ENCODE results near the gene CDC25B.

CDC25B gene

GRCh38 chr20:3764659-3765058, 31.5 kb upstream of the CDC25B start:
- DNase-seq (ENCODE audit: low spot score), result no peak

GRCh38 chr20:3765171-3765882, 30.8 kb upstream of the CDC25B start:
- DNase-seq (ENCODE audit: low spot score), result no peak

- DNase-seq (ENCODE audit: low spot score), result no peak
These were observed 29.5 kb upstream of the CDC25B start for GRCh38 chr20:3766422-3767109.

GRCh38 chr20:3767110-3767426, 29.0 kb upstream of the CDC25B start:
- DNase-seq (ENCODE audit: low spot score), result no peak

GRCh38 chr20:3767427-3768341, 28.4 kb upstream of the CDC25B start, which contains the start of gene ADISSP:
TSS of gene ADISSP (minus strand) at chr20:3767753. CDS start at chr20:3760100, 7,653 bp downstream.
- DNase-seq (ENCODE audit: low spot score), result peak; percentile 97

GRCh38 chr20:3768342-3769130, 27.6 kb upstream of the CDC25B start:
- peak; percentile 46 for DNase-seq (ENCODE audit: low spot score)

GRCh38 chr20:3771552-3772058, 24.5 kb upstream of the CDC25B start:
- no peak for DNase-seq (ENCODE audit: low spot score)

GRCh38 chr20:3775457-3776108, 20.5 kb upstream of the CDC25B start:
- DNase-seq (ENCODE audit: low spot score), result no peak

GRCh38 chr20:3777381-3777715, 18.8 kb upstream of the CDC25B start:
- DNase-seq (ENCODE audit: low spot score), result no peak

GRCh38 chr20:3777716-3778629, 18.1 kb upstream of the CDC25B start:
- no peak for DNase-seq (ENCODE audit: low spot score)

GRCh38 chr20:3778976-3779375, 17.1 kb upstream of the CDC25B start:
- no peak for DNase-seq (ENCODE audit: low spot score)

- DNase-seq (ENCODE audit: low spot score), result peak; percentile 92
These were observed 14.8 kb upstream of the CDC25B start, which contains the start of gene SPEF1 for GRCh38 chr20:3781153-3781910. TSS of gene SPEF1 (minus strand) at chr20:3781448. CDS start at chr20:3781287, 161 bp downstream.

- DNase-seq (ENCODE audit: low spot score), result no peak
These were observed 13.5 kb upstream of the CDC25B start for GRCh38 chr20:3782597-3782996.

- DNase-seq (ENCODE audit: low spot score), result no peak
These were observed 13.0 kb upstream of the CDC25B start for GRCh38 chr20:3783068-3783489.

- no peak for DNase-seq (ENCODE audit: low spot score)
These were observed 12.5 kb upstream of the CDC25B start for GRCh38 chr20:3783511-3784195.

- no peak for DNase-seq (ENCODE audit: low spot score)
These were observed 11.8 kb upstream of the CDC25B start for GRCh38 chr20:3784216-3784853.

GRCh38 chr20:3784863-3785239, 11.3 kb upstream of the CDC25B start:
- DNase-seq (ENCODE audit: low spot score), result no peak
